ENCODE measurements around the gene PSG5.
"Not testable (repeated sequence)": the region's sequence is repeated elsewhere in the genome, so short reads cannot be mapped to it uniquely, and the experiment has no call there.

PSG5 gene

GRCh38 chr19:43181869-43182771 is 4.2 kb downstream of the PSG5 start:
- DNase-seq (ENCODE audit: low read depth) = peak; percentile 86

- DNase-seq (ENCODE audit: low read depth) = not testable (repeated sequence)
These were observed 6.7 kb downstream of the PSG5 start for GRCh38 chr19:43179569-43180147.

- DNase-seq (ENCODE audit: low read depth) = not testable (repeated sequence)
These were observed 7.8 kb downstream of the PSG5 start for GRCh38 chr19:43178577-43178976.

- DNase-seq (ENCODE audit: low read depth) = not testable (repeated sequence)
These were observed 20.4 kb downstream of the PSG5 start for GRCh38 chr19:43165906-43166305.

GRCh38 chr19:43163135-43163534 is 23.2 kb downstream of the PSG5 start:
- DNase-seq (ENCODE audit: low read depth) = not testable (repeated sequence)

GRCh38 chr19:43162261-43162660 is 24.1 kb downstream of the PSG5 start:
- DNase-seq (ENCODE audit: low read depth) = not testable (repeated sequence)

GRCh38 chr19:43152214-43152613 is 34.1 kb downstream of the PSG5 start:
- DNase-seq (ENCODE audit: low read depth) = no peak

GRCh38 chr19:43149788-43150187 is 36.5 kb downstream of the PSG5 start:
- DNase-seq (ENCODE audit: low read depth) = not testable (repeated sequence)

- DNase-seq (ENCODE audit: low read depth) = peak; percentile 68
These were observed 38.1 kb downstream of the PSG5 start for GRCh38 chr19:43148233-43148632.

- not testable (repeated sequence) for DNase-seq (ENCODE audit: low read depth)
These were observed 44.6 kb downstream of the PSG5 start for GRCh38 chr19:43141763-43142162.

- DNase-seq (ENCODE audit: low read depth) = peak; percentile 16
These were observed 53.6 kb downstream of the PSG5 start for GRCh38 chr19:43132696-43133095.

- DNase-seq (ENCODE audit: low read depth) = not testable (repeated sequence)
These were observed 55.0 kb downstream of the PSG5 start for GRCh38 chr19:43131281-43131842.

- not testable (repeated sequence) for DNase-seq (ENCODE audit: low read depth)
These were observed 57.1 kb downstream of the PSG5 start for GRCh38 chr19:43129197-43129596.

GRCh38 chr19:43127336-43127735 is 59.0 kb downstream of the PSG5 start:
- peak; percentile 90 for DNase-seq (ENCODE audit: low read depth)

GRCh38 chr19:43126720-43127119 is 59.6 kb downstream of the PSG5 start:
- no peak for DNase-seq (ENCODE audit: low read depth)

- DNase-seq (ENCODE audit: low read depth) = no peak
These were observed 62.0 kb downstream of the PSG5 start for GRCh38 chr19:43124360-43124759.

- peak; percentile 42 for DNase-seq (ENCODE audit: low read depth)
These were observed 65.8 kb downstream of the PSG5 start for GRCh38 chr19:43120433-43121026.

GRCh38 chr19:43119526-43119925 is 66.8 kb downstream of the PSG5 start:
- DNase-seq (ENCODE audit: low read depth) = not testable (repeated sequence)
